PFSK-1 (cell line): ENCODE data around the gene INSC.

Source experiments
- FOXP2 ChIP-seq: optimal IDR thresholded peaks from 2 replicates; pipeline ENCODE3; 2011; ENCODE audit warnings: borderline replicate concordance, control low read depth, inconsistent platforms; ENCODE audit not compliant: insufficient read depth; ENCODE audit errors: extremely low read length, extremely low read depth
- POLR2AphosphoS5 ChIP-seq: IDR thresholded peaks from 2 replicates; pipeline ENCODE4 v1.6.1; 2012; ENCODE audit warnings: low read depth, mild to moderate bottlenecking, control low read depth, low read length, moderate library complexity
- SIN3A ChIP-seq: IDR thresholded peaks from 2 replicates; pipeline ENCODE4 v1.6.1; 2012; ENCODE audit warnings: mild to moderate bottlenecking, low read length, moderate library complexity, borderline replicate concordance; ENCODE audit not compliant: insufficient read depth
- TAF1 ChIP-seq: IDR thresholded peaks from 2 replicates; pipeline ENCODE4 v1.6.1; 2012; ENCODE audit warnings: low read length, control low read depth, borderline replicate concordance; ENCODE audit not compliant: insufficient read depth
- TF ChIP-seq, protein P1 (sequence below), 2 experiments: IDR thresholded peaks; 2 replicates each; pipeline versions ENCODE4 v1.6.1 to v1.8.0; 2011 to 2012; ENCODE audit warnings: low read depth in 2 of 2, low read length in 2 of 2, control low read depth in 1 of 2, inconsistent platforms in 1 of 2, mild to moderate bottlenecking in 1 of 2, moderate library complexity in 1 of 2; ENCODE audit not compliant: insufficient read depth in 1 of 2

INSC gene

DNA sequence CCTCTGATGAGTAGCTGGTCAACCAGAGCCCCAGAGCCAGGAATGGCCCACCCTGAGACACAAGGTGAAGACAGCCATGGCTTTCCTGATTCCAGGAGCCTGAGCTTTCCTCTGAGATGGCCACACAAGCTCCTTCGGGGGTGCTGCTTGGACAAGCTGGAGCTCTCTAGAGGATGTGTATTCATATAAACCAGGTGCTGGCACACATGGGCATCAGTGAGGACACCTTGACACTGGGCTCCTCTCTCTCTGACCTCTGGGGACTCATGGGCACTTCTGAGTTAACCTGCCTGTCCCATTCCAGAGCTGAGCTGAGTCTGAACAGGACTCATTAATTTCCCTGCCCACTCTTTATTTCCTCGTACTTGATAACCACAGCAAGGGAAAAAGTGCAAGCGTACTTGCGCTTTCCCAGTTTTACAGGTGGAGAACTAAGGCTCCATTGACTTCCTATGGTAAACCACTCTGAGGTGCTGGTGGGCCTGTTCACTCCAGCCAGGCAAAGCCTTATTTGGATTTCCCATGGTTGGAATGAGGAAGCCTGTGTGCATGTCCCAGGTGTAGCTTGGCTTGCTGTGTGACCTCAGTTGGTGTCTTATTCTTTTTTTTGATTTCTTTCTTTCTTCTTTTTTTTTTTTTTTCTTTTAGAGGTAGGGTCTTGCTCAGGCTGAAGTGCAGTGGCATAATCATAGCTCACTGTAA lies 25.4 kb downstream of the INSC start:
- TF ChIP-seq POLR2AphosphoS5: no peak
- no peak for TF ChIP-seq TAF1
- TF ChIP-seq, protein P1, sequence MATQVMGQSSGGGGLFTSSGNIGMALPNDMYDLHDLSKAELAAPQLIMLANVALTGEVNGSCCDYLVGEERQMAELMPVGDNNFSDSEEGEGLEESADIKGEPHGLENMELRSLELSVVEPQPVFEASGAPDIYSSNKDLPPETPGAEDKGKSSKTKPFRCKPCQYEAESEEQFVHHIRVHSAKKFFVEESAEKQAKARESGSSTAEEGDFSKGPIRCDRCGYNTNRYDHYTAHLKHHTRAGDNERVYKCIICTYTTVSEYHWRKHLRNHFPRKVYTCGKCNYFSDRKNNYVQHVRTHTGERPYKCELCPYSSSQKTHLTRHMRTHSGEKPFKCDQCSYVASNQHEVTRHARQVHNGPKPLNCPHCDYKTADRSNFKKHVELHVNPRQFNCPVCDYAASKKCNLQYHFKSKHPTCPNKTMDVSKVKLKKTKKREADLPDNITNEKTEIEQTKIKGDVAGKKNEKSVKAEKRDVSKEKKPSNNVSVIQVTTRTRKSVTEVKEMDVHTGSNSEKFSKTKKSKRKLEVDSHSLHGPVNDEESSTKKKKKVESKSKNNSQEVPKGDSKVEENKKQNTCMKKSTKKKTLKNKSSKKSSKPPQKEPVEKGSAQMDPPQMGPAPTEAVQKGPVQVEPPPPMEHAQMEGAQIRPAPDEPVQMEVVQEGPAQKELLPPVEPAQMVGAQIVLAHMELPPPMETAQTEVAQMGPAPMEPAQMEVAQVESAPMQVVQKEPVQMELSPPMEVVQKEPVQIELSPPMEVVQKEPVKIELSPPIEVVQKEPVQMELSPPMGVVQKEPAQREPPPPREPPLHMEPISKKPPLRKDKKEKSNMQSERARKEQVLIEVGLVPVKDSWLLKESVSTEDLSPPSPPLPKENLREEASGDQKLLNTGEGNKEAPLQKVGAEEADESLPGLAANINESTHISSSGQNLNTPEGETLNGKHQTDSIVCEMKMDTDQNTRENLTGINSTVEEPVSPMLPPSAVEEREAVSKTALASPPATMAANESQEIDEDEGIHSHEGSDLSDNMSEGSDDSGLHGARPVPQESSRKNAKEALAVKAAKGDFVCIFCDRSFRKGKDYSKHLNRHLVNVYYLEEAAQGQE (IDR thresholded peaks at IDR 0.05; ENCODE audit: insufficient read depth in 1 of 2, low read depth in 2 of 2, low read length in 2 of 2): no peak
- no peak for TF ChIP-seq FOXP2
- no peak for TF ChIP-seq SIN3A

DNA sequence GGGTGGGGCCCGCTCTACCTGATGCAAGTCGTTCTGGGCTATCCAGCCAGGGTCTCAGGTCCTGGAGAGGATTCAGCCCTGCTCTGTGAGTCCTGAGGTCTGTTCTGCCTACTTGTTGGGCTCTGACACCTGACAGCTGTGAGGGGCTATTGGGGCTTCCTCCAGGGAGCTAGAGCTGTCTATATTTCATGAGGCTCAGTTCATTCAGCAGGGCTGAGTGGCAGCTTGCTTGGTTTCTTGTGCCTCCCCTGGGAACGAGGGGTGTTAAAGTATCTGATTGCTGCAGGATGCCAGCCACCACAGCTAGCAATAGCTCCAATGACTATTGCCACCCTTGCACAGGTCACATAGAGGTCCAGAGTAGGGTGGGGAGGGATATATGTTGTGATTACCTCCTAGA lies 26.7 kb downstream of the INSC start:
- TF ChIP-seq SIN3A (no peak), TAF1 (no peak), FOXP2 (no peak), POLR2AphosphoS5 (no peak)
- TF ChIP-seq, protein P1 (IDR thresholded peaks at IDR 0.05; ENCODE audit: insufficient read depth in 1 of 2, low read depth in 2 of 2, low read length in 2 of 2): no peak

DNA sequence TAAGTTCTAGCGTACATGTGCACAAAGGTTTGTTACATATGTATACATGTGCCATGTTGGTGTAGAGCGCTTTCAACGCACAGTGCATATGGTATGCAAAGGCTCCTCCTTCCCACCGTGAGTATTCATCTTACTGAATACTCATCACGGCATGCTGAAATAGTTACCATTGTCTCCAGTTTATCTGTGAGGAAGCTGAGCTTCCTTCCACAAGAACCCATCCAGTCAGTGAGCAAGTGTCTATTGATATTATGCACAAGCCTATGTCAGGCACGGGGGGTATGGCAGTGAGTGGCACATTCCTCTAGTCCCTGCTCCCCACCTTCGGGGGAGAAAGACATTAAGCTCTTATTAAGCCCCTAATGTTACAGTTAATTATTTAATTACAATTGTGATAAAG lies 28.1 kb downstream of the INSC start:
- TF ChIP-seq TAF1 (no peak), FOXP2 (no peak), POLR2AphosphoS5 (no peak), SIN3A (no peak)
- TF ChIP-seq, protein P1 (IDR thresholded peaks at IDR 0.05; ENCODE audit: insufficient read depth in 1 of 2, low read depth in 2 of 2, low read length in 2 of 2): no peak

DNA sequence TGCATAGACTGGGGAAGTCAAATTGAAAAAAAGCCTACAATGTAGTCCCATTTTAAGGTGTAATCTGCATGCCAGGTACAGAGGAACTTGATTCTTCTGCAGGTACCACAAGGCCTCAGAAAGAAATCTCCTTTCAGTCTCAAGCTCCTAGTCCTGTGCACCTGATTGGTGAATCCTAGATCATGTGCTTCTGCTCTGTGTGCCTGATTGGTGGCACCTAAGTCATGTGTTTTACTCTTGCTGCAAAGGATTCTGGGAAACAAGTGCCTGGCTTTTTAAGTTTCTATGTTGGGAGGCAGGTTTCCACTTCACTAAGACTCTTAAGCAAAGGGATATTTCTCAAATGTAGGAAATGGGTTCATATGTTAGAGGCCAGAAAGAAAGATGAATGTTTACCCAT lies 29.1 kb downstream of the INSC start:
- TF ChIP-seq FOXP2 (no peak), TAF1 (no peak), POLR2AphosphoS5 (no peak), SIN3A (no peak)
- TF ChIP-seq, protein P1 (IDR thresholded peaks at IDR 0.05; ENCODE audit: insufficient read depth in 1 of 2, low read depth in 2 of 2, low read length in 2 of 2): no peak
